Neural cell (in vitro differentiated cells): ENCODE data around the gene L3MBTL4. TPM values are rescaled to one million over a fixed set of nuclear protein-coding genes. Genes with fewer than 3 reads are reported as not detected.

Experiments
- H2AFZ ChIP-seq: fragments of 200-600, 300-800 bp; sonication (generic), shearing (Covaris generic); 2 replicates; pipeline ENCODE4 v1.6.0; 2014; ENCODE audit warnings: low read depth, mild to moderate bottlenecking, antibody characterized with exemption, low read length, moderate library complexity
- H3F3A ChIP-seq: fragments of 200-600 bp; shearing (Covaris generic); 2 replicates; pipeline ENCODE4 v1.6.1; 2016; ENCODE audit warnings: mild to moderate bottlenecking, moderate library complexity, mixed read lengths, antibody characterized with exemption, low read length; ENCODE audit not compliant: insufficient read depth, poor library complexity, severe bottlenecking
- H3K27ac ChIP-seq: fragments of 200-600, 300-800 bp; sonication (generic), shearing (Covaris generic); 2 replicates; pipeline ENCODE4 v1.5.1; 2014; ENCODE audit warnings: mild to moderate bottlenecking, low read length, moderate library complexity
- H3K27me3 ChIP-seq: fragments of 300-800, 200-600 bp; sonication (generic), shearing (Covaris generic); 2 replicates; pipeline ENCODE4 v1.6.0; 2014; ENCODE audit warnings: mild to moderate bottlenecking, low read depth, low read length, moderate library complexity; ENCODE audit not compliant: insufficient read depth
- H3K36me3 ChIP-seq: fragments of 300-800, 200-600 bp; sonication (generic), shearing (Covaris generic); 2 replicates; pipeline ENCODE4 v1.5.1; 2014; ENCODE audit warnings: mild to moderate bottlenecking, antibody characterized with exemption, low read length, moderate library complexity; ENCODE audit not compliant: insufficient read depth
- H3K4me2 ChIP-seq: fragments of 300-800, 200-600 bp; sonication (generic), shearing (Covaris generic); 2 replicates; pipeline ENCODE4 v1.6.0; 2014; ENCODE audit warnings: mild to moderate bottlenecking, low read length
- H3K4me3 ChIP-seq: fragments of 300-800, 200-600 bp; sonication (generic), shearing (Covaris generic); 2 replicates; pipeline ENCODE4 v1.5.1; 2014; ENCODE audit warnings: mild to moderate bottlenecking, low read length, moderate library complexity
- H3K79me2 ChIP-seq: fragments of 200-600 bp; shearing (Covaris generic); replicated peaks from 2 replicates; pipeline ENCODE4 v1.6.0; 2014; ENCODE audit warnings: mild to moderate bottlenecking, low read length, moderate library complexity; ENCODE audit not compliant: insufficient read depth
- H3K9ac ChIP-seq: fragments of 300-800, 200-600 bp; sonication (generic), shearing (Covaris generic); 2 replicates; pipeline ENCODE4 v1.6.1; 2016; ENCODE audit warnings: mild to moderate bottlenecking, low read length, mixed read lengths
- H3K9me2 ChIP-seq: fragments of 200-600 bp; shearing (Covaris generic); 2 replicates; pipeline ENCODE4 v1.6.1; 2016; ENCODE audit warnings: mild to moderate bottlenecking, low read length, mixed read lengths; ENCODE audit not compliant: insufficient read depth
- H3K9me3 ChIP-seq: fragments of 200-600, 300-800 bp; sonication (generic), shearing (Covaris generic); 2 replicates; pipeline ENCODE4 v1.6.1; 2016; ENCODE audit warnings: mild to moderate bottlenecking, mixed run types, low read length, moderate library complexity, mixed read lengths
- H4K20me1 ChIP-seq: fragments of 200-600 bp; shearing (Covaris generic); 2 replicates; pipeline ENCODE4 v1.6.1; 2016; ENCODE audit warnings: mild to moderate bottlenecking, mixed run types; ENCODE audit not compliant: insufficient read depth
- EP300 ChIP-seq: fragments of 450-650 bp; conservative IDR thresholded peaks from 2 replicates; pipeline ENCODE4 v1.6.1; 2014; ENCODE audit warnings: antibody characterized with exemption, mild to moderate bottlenecking, moderate library complexity; ENCODE audit not compliant: poor library complexity, severe bottlenecking
- EZH2 ChIP-seq: fragments of 200-600, 300-800 bp; shearing (Covaris generic), sonication (generic); IDR thresholded peaks from 2 replicates; pipeline ENCODE4 v1.6.1; 2014; ENCODE audit warnings: antibody characterized with exemption, low read length, borderline replicate concordance, mild to moderate bottlenecking; ENCODE audit not compliant: insufficient read depth, poor library complexity, severe bottlenecking
- MXI1 ChIP-seq: fragments of 450-650 bp; conservative IDR thresholded peaks from 2 replicates; pipeline ENCODE4 v1.6.1; 2014; ENCODE audit warnings: antibody characterized with exemption, mild to moderate bottlenecking; ENCODE audit not compliant: poor library complexity, severe bottlenecking
- POLR2AphosphoS5 ChIP-seq: IDR thresholded peaks from 2 replicates; pipeline ENCODE4 v1.6.1; 2012
- RAD21 ChIP-seq: fragments of 450-650 bp; conservative IDR thresholded peaks from 2 replicates; pipeline ENCODE4 v1.6.1; 2014; ENCODE audit warnings: antibody characterized with exemption, mild to moderate bottlenecking, moderate library complexity
- SMC3 ChIP-seq: fragments of 450-650 bp; conservative IDR thresholded peaks from 2 replicates; pipeline ENCODE4 v1.6.1; 2014; ENCODE audit warnings: antibody characterized with exemption, mild to moderate bottlenecking, moderate library complexity; ENCODE audit not compliant: poor library complexity
- TAF1 ChIP-seq: IDR thresholded peaks from 2 replicates; pipeline ENCODE4 v1.6.1; 2012; ENCODE audit warnings: low read depth
- polyA plus RNA-seq: library from polyadenylated mRNA; depleted of rRNA; stranded (reverse); fragments of >200 nt; gene quantifications from 2 replicates; pipeline ENCODE4 v1.2.3, GENCODE V29; 2014
- TF ChIP-seq, protein P1 (sequence below): fragments of 450-650 bp; IDR thresholded peaks from 2 replicates; pipeline ENCODE4 v1.5.1; 2014; ENCODE audit warnings: antibody characterized with exemption, mild to moderate bottlenecking, moderate library complexity; ENCODE audit not compliant: poor library complexity, severe bottlenecking
- TF ChIP-seq, protein P2 (sequence below): IDR thresholded peaks from 2 replicates; pipeline ENCODE4 v1.6.1; 2012; ENCODE audit warnings: borderline replicate concordance

Gene L3MBTL4
- polyA plus RNA-seq, 1 donor from 2014 or later = 0.90 TPM

- TF ChIP-seq MXI1 (no peak), EP300 (no peak), RAD21 (no peak), EZH2 (no peak), POLR2AphosphoS5 (no peak), TAF1 (no peak), SMC3 (no peak)
- TF ChIP-seq, protein P1, sequence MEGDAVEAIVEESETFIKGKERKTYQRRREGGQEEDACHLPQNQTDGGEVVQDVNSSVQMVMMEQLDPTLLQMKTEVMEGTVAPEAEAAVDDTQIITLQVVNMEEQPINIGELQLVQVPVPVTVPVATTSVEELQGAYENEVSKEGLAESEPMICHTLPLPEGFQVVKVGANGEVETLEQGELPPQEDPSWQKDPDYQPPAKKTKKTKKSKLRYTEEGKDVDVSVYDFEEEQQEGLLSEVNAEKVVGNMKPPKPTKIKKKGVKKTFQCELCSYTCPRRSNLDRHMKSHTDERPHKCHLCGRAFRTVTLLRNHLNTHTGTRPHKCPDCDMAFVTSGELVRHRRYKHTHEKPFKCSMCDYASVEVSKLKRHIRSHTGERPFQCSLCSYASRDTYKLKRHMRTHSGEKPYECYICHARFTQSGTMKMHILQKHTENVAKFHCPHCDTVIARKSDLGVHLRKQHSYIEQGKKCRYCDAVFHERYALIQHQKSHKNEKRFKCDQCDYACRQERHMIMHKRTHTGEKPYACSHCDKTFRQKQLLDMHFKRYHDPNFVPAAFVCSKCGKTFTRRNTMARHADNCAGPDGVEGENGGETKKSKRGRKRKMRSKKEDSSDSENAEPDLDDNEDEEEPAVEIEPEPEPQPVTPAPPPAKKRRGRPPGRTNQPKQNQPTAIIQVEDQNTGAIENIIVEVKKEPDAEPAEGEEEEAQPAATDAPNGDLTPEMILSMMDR = no peak
- TF ChIP-seq, protein P2, sequence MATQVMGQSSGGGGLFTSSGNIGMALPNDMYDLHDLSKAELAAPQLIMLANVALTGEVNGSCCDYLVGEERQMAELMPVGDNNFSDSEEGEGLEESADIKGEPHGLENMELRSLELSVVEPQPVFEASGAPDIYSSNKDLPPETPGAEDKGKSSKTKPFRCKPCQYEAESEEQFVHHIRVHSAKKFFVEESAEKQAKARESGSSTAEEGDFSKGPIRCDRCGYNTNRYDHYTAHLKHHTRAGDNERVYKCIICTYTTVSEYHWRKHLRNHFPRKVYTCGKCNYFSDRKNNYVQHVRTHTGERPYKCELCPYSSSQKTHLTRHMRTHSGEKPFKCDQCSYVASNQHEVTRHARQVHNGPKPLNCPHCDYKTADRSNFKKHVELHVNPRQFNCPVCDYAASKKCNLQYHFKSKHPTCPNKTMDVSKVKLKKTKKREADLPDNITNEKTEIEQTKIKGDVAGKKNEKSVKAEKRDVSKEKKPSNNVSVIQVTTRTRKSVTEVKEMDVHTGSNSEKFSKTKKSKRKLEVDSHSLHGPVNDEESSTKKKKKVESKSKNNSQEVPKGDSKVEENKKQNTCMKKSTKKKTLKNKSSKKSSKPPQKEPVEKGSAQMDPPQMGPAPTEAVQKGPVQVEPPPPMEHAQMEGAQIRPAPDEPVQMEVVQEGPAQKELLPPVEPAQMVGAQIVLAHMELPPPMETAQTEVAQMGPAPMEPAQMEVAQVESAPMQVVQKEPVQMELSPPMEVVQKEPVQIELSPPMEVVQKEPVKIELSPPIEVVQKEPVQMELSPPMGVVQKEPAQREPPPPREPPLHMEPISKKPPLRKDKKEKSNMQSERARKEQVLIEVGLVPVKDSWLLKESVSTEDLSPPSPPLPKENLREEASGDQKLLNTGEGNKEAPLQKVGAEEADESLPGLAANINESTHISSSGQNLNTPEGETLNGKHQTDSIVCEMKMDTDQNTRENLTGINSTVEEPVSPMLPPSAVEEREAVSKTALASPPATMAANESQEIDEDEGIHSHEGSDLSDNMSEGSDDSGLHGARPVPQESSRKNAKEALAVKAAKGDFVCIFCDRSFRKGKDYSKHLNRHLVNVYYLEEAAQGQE = no peak
- Histone ChIP-seq H3K9me3 (no peaks in the 10 kb centered on the region), H4K20me1 (no peaks in the 10 kb centered on the region), H3K27ac (no peak overlapping the region), H3K27me3 (no peaks in the 10 kb centered on the region), H3K36me3 (no peaks in the 10 kb centered on the region), H2AFZ (no peak overlapping the region), H3K9ac (no peak overlapping the region), H3K9me2 (no peaks in the 10 kb centered on the region), H3K4me3 (no peak overlapping the region), H3K79me2 (no peaks in the 10 kb centered on the region), H3F3A (no peaks in the 10 kb centered on the region), H3K4me2 (no peak overlapping the region)
Observed at GRCh38 chr18:6107794-6108193, 306.9 kb downstream of the L3MBTL4 start.

DNA sequence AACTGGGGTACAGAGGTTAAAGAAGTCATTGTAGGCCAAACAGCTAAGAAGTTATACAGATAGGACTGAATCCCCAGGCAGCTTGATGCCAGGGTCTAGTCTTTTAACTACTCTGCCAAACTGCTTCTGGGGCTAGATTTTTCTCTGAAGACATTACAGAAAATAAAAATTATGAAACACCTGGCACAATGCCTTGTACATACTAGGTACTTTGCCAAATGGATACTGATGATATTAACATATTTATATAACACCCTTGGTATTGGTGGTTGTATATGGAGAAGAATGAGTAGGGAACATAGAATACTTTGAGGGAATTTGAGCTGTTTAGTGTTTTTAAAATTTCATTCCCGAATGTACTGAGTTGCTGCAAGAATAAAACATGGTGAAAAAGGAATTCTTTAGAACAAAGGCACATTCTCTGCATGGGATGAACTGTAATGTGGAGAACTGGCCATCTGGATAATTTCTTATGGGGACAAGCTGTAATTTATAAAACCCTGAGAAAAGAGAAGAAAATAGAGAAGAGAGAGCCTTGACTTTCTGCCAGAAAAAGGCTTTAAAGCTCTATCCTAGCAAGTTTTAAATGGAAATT lies 308.5 kb downstream of the L3MBTL4 start:
- Histone ChIP-seq H3K9me3 (no peaks in the 10 kb centered on the region), H3K4me2 (no peak overlapping the region), H4K20me1 (no peaks in the 10 kb centered on the region), H2AFZ (no peak overlapping the region), H3K9me2 (no peaks in the 10 kb centered on the region), H3F3A (no peaks in the 10 kb centered on the region), H3K27ac (no peak overlapping the region), H3K4me3 (no peak overlapping the region), H3K27me3 (no peaks in the 10 kb centered on the region), H3K9ac (no peak overlapping the region), H3K36me3 (no peaks in the 10 kb centered on the region), H3K79me2 (no peaks in the 10 kb centered on the region)
- no peak for TF ChIP-seq RAD21
- TF ChIP-seq POLR2AphosphoS5 = no peak
- TF ChIP-seq, protein P1 = no peak
- TF ChIP-seq MXI1 = no peak
- TF ChIP-seq EZH2 = no peak
- TF ChIP-seq SMC3 = no peak
- TF ChIP-seq, protein P2 = no peak
- TF ChIP-seq EP300 = no peak
- no peak for TF ChIP-seq TAF1
